AG09319 (cell line): ENCODE results near the gene TRIM34.
"Not testable (repeated sequence)": the region's sequence is repeated elsewhere in the genome, so short reads cannot be mapped to it uniquely, and the experiment has no call there.

Experiments
- DNase-seq: peaks from one replicate; pipeline ENCODE4 v3.0.0-alpha.2; 2010; ENCODE audit warnings: low read depth; ENCODE audit errors: extremely low read depth
- CTCF ChIP-seq: IDR thresholded peaks from 2 replicates; pipeline ENCODE4 v1.5.1; 2011; ENCODE audit warnings: low read depth, mild to moderate bottlenecking, inconsistent platforms, low read length, moderate library complexity

TRIM34 gene

GRCh38 chr11:5646139-5646538 is 21.3 kb downstream of the TRIM34 start:
- DNase-seq: no peak
- no peak for TF ChIP-seq CTCF

GRCh38 chr11:5655474-5655873 is 30.7 kb downstream of the TRIM34 start:
- DNase-seq: no peak
- no peak for TF ChIP-seq CTCF

- not testable (repeated sequence) for DNase-seq
Observed at GRCh38 chr11:5656956-5657355, 32.2 kb downstream of the TRIM34 start.

GRCh38 chr11:5658318-5658717 is 33.5 kb downstream of the TRIM34 start:
- DNase-seq: no peak
- TF ChIP-seq CTCF: no peak

- no peak for TF ChIP-seq CTCF
- no peak for DNase-seq
Observed at GRCh38 chr11:5663511-5663910, 38.7 kb downstream of the TRIM34 start.

GRCh38 chr11:5665051-5665570 is 40.3 kb downstream of the TRIM34 start:
- DNase-seq: no peak
- TF ChIP-seq CTCF: no peak

GRCh38 chr11:5665746-5666401 is 41.1 kb downstream of the TRIM34 start:
- DNase-seq: no peak

More at GRCh38 chr11:5665746-5666401, 41.1 kb downstream of the TRIM34 start:
- TF ChIP-seq CTCF: no peak
